GM12878 (cell line): ENCODE results near the gene SIPA1. TPM values are rescaled to one million over a fixed set of nuclear protein-coding genes. Genes with fewer than 3 reads are reported as not detected.
A peak's percentile ranks its signal among the peaks of the same experiment; 100 is the strongest.

ENCODE experiments used
- ATF3 ChIP-seq: IDR thresholded peaks from 2 replicates; pipeline ENCODE4 v1.6.1; 2011; ENCODE audit warnings: low read depth, mild to moderate bottlenecking, low read length, moderate library complexity, borderline replicate concordance; ENCODE audit errors: extremely low read depth
- ATF7 ChIP-seq: fragments of 450-650 bp; IDR thresholded peaks from 2 replicates; pipeline ENCODE4 v1.6.1; 2016; ENCODE audit warnings: low read depth, mild to moderate bottlenecking
- BCLAF1 ChIP-seq: fragments of 450-650 bp; IDR thresholded peaks from 2 replicates; pipeline ENCODE4 v1.6.1; 2017; ENCODE audit warnings: antibody characterized with exemption, mild to moderate bottlenecking, moderate library complexity
- DPF2 ChIP-seq: fragments of 450-650 bp; IDR thresholded peaks from 2 replicates; pipeline ENCODE4 v1.6.1; 2017; ENCODE audit warnings: mild to moderate bottlenecking
- FOXK2 ChIP-seq: fragments of 450-650 bp; IDR thresholded peaks from 2 replicates; pipeline ENCODE4 v1.6.1; 2017; ENCODE audit warnings: mild to moderate bottlenecking, moderate library complexity
- NKRF ChIP-seq: fragments of 450-650 bp; conservative IDR thresholded peaks from 2 replicates; pipeline ENCODE4 v1.6.1; 2017; ENCODE audit warnings: mild to moderate bottlenecking, moderate library complexity
- NR2C1 ChIP-seq: fragments of 450-650 bp; IDR thresholded peaks from 2 replicates; pipeline ENCODE4 v1.6.1; 2017; ENCODE audit warnings: antibody characterized with exemption, mild to moderate bottlenecking, moderate library complexity
- PAX8 ChIP-seq: fragments of 450-650 bp; IDR thresholded peaks from 2 replicates; pipeline ENCODE4 v1.6.1; 2017; ENCODE audit warnings: mild to moderate bottlenecking, moderate library complexity
- PRDM15 ChIP-seq: fragments of 450-650 bp; formaldehyde crosslinking; IDR thresholded peaks from 2 replicates; pipeline ENCODE4 v1.4.0; 2020; ENCODE audit warnings: mild to moderate bottlenecking, moderate library complexity
- RB1 ChIP-seq: fragments of 450-650 bp; formaldehyde crosslinking; IDR thresholded peaks from 2 replicates; pipeline ENCODE4 v1.6.1; 2017; ENCODE audit warnings: mild to moderate bottlenecking, borderline replicate concordance
- RELB ChIP-seq: fragments of 450-650 bp; IDR thresholded peaks from 2 replicates; pipeline ENCODE4 v1.6.1; 2017; ENCODE audit warnings: low read depth, mild to moderate bottlenecking, moderate library complexity
- TCF3 ChIP-seq: IDR thresholded peaks from 2 replicates; pipeline ENCODE4 v1.6.1; 2012; ENCODE audit warnings: low read depth, mild to moderate bottlenecking, low read length, borderline replicate concordance; ENCODE audit not compliant: insufficient read depth
- USF2 ChIP-seq: IDR thresholded peaks from 2 replicates; pipeline ENCODE4 v1.6.1; 2011; ENCODE audit warnings: low read depth, low read length, improper control_type of control experiment, borderline replicate concordance
- YY1 ChIP-seq: IDR thresholded peaks from 2 replicates; pipeline ENCODE4 v1.6.1; 2011; ENCODE audit warnings: low read depth, mild to moderate bottlenecking, low read length
- ZBED1 ChIP-seq: IDR thresholded peaks from 2 replicates; pipeline ENCODE4 v1.6.1; 2016; ENCODE audit warnings: borderline replicate concordance
- ZNF274 ChIP-seq: IDR thresholded peaks from one replicate; pipeline ENCODE4 v1.8.0; 2011; ENCODE audit not compliant: insufficient read length, insufficient read depth
- polyA plus RNA-seq, 11 experiments: library from polyadenylated mRNA; depleted of rRNA in 4 of 11; unstranded in 6 of 11; stranded (reverse) in 5 of 11; fragments of >200 nt; fragmentation: Nextera tagmentation in 4 of 11; fragmentation: Illumina TruSeq in 1 of 11; extraction: Ambion mirVana in 4 of 11; extraction: Trizol in 1 of 11; gene quantifications; 1 replicate in 1 of 11; 2 replicates in 10 of 11; pipeline versions ENCODE4 v1.2.1 to v1.2.3, GENCODE V29; 2011 to 2016; ENCODE audit warnings: inconsistent platforms in 2 of 11, missing spikeins in 2 of 11, low read depth in 1 of 11
- total RNA-seq, 4 experiments: library from RNA; depleted of rRNA in 3 of 4; stranded (reverse); fragments of >200 nt in 3 of 4; fragmentation: Illumina TruSeq in 1 of 4; extraction: Trizol in 1 of 4; gene quantifications; 2 replicates each; pipeline versions ENCODE4 v1.2.1 to v1.2.3, GENCODE V29; 2013 to 2021

Gene SIPA1
- total and polyA plus RNA-seq, 10 of the 15 experiments (the other 5 are each of a cell fraction or from before 2014, with no cell fraction given) = 1.0 to 139 (median 33.4) TPM

GRCh38 chr11:65637794-65638419, at the start of gene SIPA1 (continued):
- TF ChIP-seq ATF3 = no peak
- 0 out of 2 replicates have a peak, but pooled peaks have one; percentile 4 for TF ChIP-seq TCF3
- peak; percentile 85; the same call in 1 of the 2 replicates for TF ChIP-seq RB1
- TF ChIP-seq YY1 = no peak
- no peak for TF ChIP-seq ZNF274
- TF ChIP-seq ATF7 = peak; percentile 11; the same call in 1 of the 2 replicates
- no peak for TF ChIP-seq USF2
- TF ChIP-seq PAX8 = no peak
- no peak for TF ChIP-seq RELB
- no peak for TF ChIP-seq BCLAF1
- no peak for TF ChIP-seq FOXK2
- TF ChIP-seq ZBED1 = no peak
- no peak for TF ChIP-seq NR2C1
- TF ChIP-seq DPF2 = no peak; the same call in 1 of the 2 replicates
- peak; percentile 66 for TF ChIP-seq NKRF
- no peak for TF ChIP-seq PRDM15 (CRISPR knock-in tag)
